Parathyroid adenoma (tissue), 2 donors: Measurements from ENCODE around the gene FAM47C.
A peak's percentile ranks its signal among the peaks of the same experiment; 100 is the strongest.
"Not testable (repeated sequence)": the region's sequence is repeated elsewhere in the genome, so short reads cannot be mapped to it uniquely, and the experiment has no call there.

Experiments
- H2AFZ ChIP-seq: fragments of 300-600 bp; sonication (generic); one replicate; pipeline ENCODE4 v1.7.0; 2017; ENCODE audit warnings: antibody characterized with exemption, mild to moderate bottlenecking
- H3K27ac ChIP-seq: fragments of 300-600 bp; sonication (generic); one replicate; pipeline ENCODE4 v1.7.0; 2017
- H3K27me3 ChIP-seq: fragments of 300-600 bp; sonication (generic); one replicate; pipeline ENCODE4 v1.7.0; 2017; ENCODE audit warnings: low read length; ENCODE audit not compliant: control insufficient read depth, insufficient read depth
- H3K36me3 ChIP-seq: fragments of 300-600 bp; sonication (generic); one replicate; pipeline ENCODE4 v1.7.0; 2017; ENCODE audit warnings: low read length; ENCODE audit not compliant: control insufficient read depth, insufficient read depth
- H3K4me1 ChIP-seq: fragments of 300-600 bp; sonication (generic); one replicate; pipeline ENCODE4 v1.7.0; 2017; ENCODE audit warnings: control low read depth
- H3K4me2 ChIP-seq: fragments of 300-600 bp; sonication (generic); one replicate; pipeline ENCODE4 v1.7.0; 2017; ENCODE audit warnings: low read length
- H3K4me3 ChIP-seq: fragments of 300-600 bp; sonication (generic); one replicate; pipeline ENCODE4 v1.7.0; 2017; ENCODE audit warnings: low read depth, low read length
- H3K79me2 ChIP-seq: fragments of 300-600 bp; sonication (generic); one replicate; pipeline ENCODE4 v1.7.0; 2017; ENCODE audit warnings: control low read depth
- H3K9ac ChIP-seq: fragments of 300-600 bp; sonication (generic); one replicate; pipeline ENCODE4 v1.7.0; 2017; ENCODE audit warnings: mild to moderate bottlenecking
- H3K9me3 ChIP-seq: fragments of 300-600 bp; sonication (generic); one replicate; pipeline ENCODE4 v1.7.0; 2017; ENCODE audit warnings: low read length; ENCODE audit not compliant: control insufficient read depth
- TF ChIP-seq, protein P1 (sequence below): fragments of 300-600 bp; sonication (generic); IDR thresholded peaks from one replicate; pipeline ENCODE4 v1.7.0; 2017; ENCODE audit warnings: antibody characterized with exemption, mild to moderate bottlenecking
- donor health status: primary hyperparathyroidism.

Gene FAM47C

DNA sequence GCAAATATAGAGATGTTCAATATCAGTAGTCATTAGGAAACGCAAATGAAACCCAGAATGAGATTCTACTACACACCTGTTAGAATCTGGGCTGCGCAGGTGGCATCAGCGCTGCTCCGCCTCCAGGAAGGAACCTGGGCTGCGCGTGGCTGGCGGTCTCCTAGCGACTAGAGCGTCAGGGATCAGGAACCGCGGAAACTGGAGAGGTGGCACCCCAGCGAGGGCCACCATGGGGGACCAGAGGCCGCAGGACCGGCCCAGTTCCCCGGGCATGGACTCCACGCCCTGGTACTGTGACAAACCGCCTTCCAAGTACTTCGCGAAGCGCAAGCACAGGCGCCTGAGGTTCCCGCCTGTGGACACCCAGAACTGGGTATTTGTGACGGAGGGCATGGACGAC, at the start of gene FAM47C:
Gene FAM47C, plus strand, starts transcription at position 185 of the 400 bp plus-strand sequence. Its CDS starts 45 bp downstream, at position 230.
- not testable (repeated sequence) for H3K79me2 ChIP-seq, H3K36me3 ChIP-seq, H2AFZ ChIP-seq, H3K4me2 ChIP-seq, H3K4me1 ChIP-seq, H3K4me3 ChIP-seq, H3K9ac ChIP-seq, H3K9me3 ChIP-seq, H3K27ac ChIP-seq, H3K27me3 ChIP-seq

DNA sequence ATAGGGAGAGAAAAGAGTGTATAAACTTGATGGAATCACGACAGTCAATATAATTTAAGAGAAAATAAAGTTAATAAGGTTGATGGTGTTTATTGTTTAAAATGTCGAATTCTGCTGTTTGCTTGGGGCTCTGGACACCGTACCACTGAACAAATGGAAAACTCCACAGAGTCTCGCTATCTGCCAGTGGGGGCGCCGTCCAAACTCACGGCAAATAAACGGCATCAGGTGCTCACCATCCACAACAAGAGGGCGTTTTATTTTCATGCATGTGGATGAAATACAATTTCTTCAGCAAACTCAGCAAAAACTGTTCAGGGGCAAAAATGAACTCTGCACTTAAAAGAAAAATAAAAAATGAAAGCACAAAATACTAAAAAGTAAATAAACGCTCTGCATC, 46.6 kb upstream of the FAM47C start:
- Histone ChIP-seq H3K36me3 (no peaks in the 10 kb centered on the region), H3K4me3 (no peak overlapping the region), H3K4me1 (no peaks in the 10 kb centered on the region), H3K4me2 (no peak overlapping the region), H3K9me3 (no peaks in the 10 kb centered on the region), H3K27ac (no peak overlapping the region), H3K27me3 (no peaks in the 10 kb centered on the region), H2AFZ (no peak overlapping the region), H3K79me2 (no peaks in the 10 kb centered on the region), H3K9ac (no peak overlapping the region)
- TF ChIP-seq, protein P1, sequence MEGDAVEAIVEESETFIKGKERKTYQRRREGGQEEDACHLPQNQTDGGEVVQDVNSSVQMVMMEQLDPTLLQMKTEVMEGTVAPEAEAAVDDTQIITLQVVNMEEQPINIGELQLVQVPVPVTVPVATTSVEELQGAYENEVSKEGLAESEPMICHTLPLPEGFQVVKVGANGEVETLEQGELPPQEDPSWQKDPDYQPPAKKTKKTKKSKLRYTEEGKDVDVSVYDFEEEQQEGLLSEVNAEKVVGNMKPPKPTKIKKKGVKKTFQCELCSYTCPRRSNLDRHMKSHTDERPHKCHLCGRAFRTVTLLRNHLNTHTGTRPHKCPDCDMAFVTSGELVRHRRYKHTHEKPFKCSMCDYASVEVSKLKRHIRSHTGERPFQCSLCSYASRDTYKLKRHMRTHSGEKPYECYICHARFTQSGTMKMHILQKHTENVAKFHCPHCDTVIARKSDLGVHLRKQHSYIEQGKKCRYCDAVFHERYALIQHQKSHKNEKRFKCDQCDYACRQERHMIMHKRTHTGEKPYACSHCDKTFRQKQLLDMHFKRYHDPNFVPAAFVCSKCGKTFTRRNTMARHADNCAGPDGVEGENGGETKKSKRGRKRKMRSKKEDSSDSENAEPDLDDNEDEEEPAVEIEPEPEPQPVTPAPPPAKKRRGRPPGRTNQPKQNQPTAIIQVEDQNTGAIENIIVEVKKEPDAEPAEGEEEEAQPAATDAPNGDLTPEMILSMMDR = no peak

DNA sequence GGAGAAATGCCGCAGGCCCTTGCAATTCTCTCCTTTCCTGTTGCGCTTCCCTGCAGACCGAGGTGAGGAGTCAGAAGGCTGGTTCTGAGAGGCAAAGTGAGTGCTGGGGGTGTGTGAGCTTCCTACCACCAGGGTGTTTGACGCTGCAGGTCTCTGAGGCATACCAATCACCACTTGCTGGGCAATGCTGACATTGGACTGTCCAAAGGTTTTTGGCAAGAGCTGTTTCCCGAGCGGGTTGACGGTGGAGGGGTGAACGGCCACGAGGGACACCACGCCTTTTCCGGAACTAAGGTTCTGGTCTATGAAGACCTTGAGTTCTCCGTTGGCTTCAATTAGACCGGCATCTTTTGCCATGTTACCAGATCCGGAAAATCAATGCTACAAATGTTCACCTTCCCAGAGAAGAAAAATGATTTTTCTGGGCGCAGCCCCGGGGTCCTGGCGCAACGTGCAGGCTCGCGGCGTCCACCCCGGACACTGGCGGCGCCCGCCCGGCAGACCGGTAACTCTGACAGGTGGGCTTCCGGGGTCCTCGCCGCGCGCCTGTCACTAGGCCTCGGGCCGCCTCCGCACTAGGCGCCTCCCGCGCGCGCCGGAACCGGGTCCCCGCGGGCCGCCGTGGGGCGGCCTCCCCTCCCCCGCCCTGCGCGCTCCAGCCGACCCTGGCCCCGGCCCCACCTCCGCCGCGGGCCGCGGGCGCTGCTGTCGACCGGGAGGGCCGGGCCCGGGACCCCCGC, 44.9 kb upstream of the FAM47C start:
- H3K27ac ChIP-seq = no peak overlapping the region
- no peak overlapping the region for H3K9ac ChIP-seq
- no peaks in the 10 kb centered on the region for H3K79me2 ChIP-seq
- no peaks in the 10 kb centered on the region for H3K9me3 ChIP-seq
- TF ChIP-seq, protein P1 = no peak
- no peaks in the 10 kb centered on the region for H3K36me3 ChIP-seq
- H3K4me3 ChIP-seq = no peak overlapping the region
- H3K4me1 ChIP-seq = no peaks in the 10 kb centered on the region
- no peak overlapping the region for H3K4me2 ChIP-seq
- H2AFZ ChIP-seq = peak overlapping the region; percentile 42
- no peaks in the 10 kb centered on the region for H3K27me3 ChIP-seq

DNA sequence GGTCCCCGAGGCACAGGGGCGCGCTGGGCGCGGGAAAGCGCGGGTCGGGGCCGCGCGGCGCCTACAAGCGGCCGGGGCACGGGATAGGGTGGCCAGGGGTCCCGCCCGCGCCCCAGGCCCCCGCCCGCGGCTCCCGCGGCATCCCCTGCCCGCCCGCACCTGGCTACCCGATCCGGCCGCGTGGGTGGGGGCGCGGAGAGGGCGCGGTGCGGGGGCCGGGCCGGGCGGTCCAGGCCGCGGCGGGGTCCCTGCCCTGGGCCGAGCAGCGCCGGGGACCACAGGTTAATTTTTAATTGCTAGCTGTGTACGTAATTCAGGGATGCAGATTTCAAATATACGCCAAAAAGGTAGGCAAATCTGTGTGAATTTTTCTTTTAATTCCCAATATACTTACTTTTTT, 44.3 kb upstream of the FAM47C start:
- Histone ChIP-seq H3K27ac (no peak overlapping the region), H3K9ac (no peak overlapping the region), H3K4me1 (no peaks in the 10 kb centered on the region), H3K4me2 (no peak overlapping the region), H3K27me3 (no peaks in the 10 kb centered on the region), H2AFZ (no peak overlapping the region), H3K36me3 (no peaks in the 10 kb centered on the region), H3K9me3 (no peaks in the 10 kb centered on the region), H3K4me3 (no peak overlapping the region), H3K79me2 (no peaks in the 10 kb centered on the region)
- TF ChIP-seq, protein P1 = no peak

DNA sequence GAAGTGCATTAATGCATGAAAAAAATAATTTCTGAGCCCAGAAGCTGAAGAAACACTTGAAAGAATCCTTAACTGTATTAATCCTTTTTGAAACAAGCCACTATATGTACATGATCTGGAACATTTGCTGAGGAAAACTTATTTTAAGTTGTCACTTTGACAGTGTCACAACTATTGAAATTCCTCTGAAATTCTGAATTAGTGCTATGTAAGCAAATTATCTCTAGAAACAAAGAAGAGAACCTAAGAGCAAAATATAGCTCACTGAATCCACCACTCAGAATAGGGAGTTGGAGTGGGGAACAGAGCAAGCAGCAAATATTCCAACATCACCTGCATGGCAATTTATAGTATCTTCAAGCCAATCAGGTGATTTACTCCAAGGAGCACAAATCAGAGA, 34.6 kb upstream of the FAM47C start:
- Histone ChIP-seq H3K27ac (no peak overlapping the region), H3K36me3 (no peaks in the 10 kb centered on the region), H3K27me3 (no peaks in the 10 kb centered on the region), H2AFZ (no peak overlapping the region), H3K4me3 (no peak overlapping the region), H3K9me3 (no peaks in the 10 kb centered on the region), H3K9ac (no peak overlapping the region), H3K4me1 (no peaks in the 10 kb centered on the region), H3K4me2 (no peak overlapping the region), H3K79me2 (no peaks in the 10 kb centered on the region)
- TF ChIP-seq, protein P1 = no peak
